Middle frontal gyrus (tissue), 1 donor: ENCODE measurements around the gene SRGAP1.

Experiments used
- DNase-seq: peaks from one replicate; pipeline ENCODE4 v3.0.0-alpha.2; 2015; ENCODE audit warnings: low spot score; ENCODE audit errors: extremely low spot score

SRGAP1 gene

DNA sequence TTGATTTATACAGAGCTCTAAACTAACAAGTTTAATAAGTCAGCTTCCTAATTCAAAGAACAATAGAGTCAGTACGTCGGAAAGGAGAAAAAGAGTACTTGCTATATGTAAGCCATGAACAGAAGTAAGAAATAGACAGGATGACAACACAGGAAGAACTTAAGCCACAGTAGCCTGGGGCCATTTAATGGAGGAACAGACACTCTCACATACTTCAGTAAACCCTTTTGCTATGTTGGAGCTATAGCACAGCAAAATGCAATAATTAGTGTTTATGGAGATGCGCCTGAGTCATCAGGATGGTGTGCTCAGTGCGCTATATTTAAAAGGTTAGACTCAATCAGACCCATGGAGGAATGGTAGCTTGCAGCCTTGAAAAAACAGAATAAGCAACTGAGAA is 61.0 kb downstream of the SRGAP1 start:
- no peak for DNase-seq

DNA sequence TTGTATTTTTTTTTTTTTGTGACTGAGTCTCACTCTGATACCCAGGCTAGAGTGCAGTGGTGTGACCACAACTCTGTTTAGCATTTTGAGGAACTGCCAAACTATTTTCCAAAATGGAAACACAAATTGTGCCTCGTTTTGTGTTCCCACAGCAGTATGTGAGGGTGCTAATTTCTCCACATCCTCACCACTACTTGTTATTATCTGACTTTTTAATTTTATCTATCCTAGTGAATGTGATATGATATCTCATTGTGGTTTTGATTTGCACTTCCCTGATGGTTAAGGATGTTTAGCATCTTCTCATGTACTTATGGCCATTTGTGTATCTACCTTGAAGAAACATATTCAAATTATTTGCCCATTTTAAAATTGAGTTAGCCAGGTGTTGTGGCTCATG is 62.4 kb downstream of the SRGAP1 start:
- DNase-seq: no peak

DNA sequence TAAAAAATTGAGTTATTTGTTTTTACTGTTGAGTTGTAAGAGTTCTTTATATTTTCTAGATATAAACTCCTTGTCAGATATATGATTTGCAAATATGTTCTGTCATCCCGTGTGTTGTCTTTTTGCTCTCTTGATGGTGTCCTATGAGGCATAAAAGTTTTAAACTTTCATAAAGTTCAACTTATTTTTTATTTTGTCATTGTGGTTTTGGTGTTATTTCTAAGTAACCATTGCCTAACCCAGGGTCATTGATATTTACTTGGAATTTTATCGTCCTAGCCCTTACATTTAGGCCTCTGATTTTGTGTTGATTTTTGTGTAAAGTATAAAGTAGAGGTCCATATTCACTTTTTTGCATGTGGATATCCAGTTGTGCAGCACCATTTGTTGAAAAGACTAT is 63.1 kb downstream of the SRGAP1 start:
- DNase-seq: no peak

DNA sequence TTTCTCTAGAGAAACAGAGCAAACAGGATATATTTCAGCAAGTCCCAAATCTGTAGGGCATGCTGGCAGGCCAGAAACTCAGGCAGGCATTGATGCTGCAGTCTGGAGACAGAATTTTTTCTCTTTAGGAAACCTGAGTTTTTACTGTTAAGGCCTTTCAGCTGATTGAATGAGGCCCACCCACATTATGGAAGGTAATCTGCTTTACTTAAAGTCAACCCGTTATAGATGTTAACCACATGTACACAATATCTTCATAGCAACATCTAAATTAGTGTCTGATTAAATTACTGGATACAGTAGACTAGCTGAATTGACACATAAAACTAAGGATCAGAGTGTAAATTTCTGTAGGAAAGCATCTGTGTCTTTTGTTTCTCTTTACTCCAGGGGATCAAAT is 65.2 kb downstream of the SRGAP1 start:
- no peak for DNase-seq

DNA sequence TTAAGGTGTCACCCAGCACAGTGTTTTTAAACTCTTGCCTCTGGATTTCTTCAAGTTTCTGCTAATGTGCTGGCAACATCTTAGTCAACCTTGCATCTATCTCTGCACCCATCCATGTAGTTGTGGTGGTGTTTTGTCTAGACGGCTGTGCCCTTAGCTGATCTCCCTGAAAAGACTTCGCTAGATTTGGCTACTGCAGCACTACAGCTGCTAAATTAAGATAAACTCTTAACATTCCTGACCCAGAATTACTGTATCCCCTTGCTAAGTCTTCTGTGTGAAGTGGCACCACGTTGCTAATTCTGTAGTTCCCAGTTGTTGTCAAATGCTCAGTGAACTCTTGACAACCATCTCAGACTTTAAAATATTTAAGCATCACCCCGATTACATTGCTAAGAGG is 66.8 kb downstream of the SRGAP1 start:
- DNase-seq: no peak

DNA sequence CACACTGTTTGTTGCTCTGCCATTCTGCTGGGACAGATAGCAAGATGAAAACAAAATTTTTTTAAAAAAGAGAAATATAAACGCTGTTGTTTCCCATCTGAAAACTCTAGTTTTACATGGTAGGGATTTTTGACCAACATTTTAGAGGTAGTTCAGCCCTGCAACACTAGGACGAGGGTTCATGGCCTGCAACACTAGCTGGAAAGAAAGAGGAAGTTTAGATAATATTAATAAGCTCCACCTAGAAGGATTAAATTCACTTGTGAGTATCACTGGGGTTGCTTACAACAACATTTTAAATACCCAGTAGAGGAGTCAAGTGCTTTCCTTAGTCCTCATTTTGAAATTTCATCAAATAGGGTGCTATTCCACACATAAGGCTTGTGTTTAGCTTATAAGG is 68.2 kb downstream of the SRGAP1 start:
- DNase-seq: no peak

DNA sequence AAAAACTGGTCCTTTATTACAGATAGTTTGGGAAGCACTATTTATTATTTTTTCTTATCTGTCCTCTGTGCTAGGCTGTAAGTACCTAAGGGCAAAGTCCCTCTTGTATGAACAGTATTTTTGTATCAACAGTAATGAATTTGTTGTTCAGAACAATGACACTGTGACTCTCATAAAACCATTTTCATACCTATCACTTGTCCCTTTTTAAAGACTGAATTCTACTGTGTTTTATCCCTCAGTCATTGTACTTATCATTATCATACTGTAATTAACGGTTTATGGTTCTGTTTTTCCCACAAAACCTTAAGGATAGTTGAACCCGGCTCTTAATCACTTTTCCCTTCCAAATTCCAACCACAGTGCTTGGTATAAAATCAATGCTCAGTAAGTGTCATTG is 69.4 kb downstream of the SRGAP1 start:
- DNase-seq: no peak

DNA sequence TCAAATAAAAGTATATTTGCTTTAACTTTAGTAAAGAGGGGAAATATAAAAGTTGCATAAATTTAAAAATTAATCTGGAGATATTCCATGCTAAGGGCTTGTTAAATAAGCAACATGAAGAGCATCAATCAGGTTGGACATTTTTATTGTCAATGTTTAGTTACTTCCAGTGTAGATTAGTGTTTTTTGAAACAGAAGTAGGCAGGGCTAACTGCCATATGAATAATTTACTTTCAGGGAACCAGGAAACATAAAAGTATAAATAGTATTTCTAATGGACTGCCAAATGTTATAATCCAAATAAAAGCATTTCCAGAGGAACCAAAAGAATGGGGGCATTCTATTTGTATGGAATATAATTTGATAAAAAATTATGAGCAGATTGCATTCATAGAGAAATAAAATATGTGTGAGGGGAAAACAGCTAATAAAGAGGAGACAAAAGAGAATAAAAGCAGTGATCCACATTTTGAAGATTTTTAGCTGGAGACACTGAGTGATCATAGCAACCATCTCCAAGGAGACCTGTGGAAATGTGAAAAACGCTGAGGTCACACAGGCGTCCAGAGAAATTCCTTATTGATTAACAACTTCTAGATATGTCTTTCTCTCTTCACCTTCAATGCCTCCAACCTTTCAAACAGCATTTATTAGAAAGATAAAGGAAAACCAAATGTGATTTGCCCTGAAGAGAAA is 70.8 kb downstream of the SRGAP1 start:
- no peak for DNase-seq

DNA sequence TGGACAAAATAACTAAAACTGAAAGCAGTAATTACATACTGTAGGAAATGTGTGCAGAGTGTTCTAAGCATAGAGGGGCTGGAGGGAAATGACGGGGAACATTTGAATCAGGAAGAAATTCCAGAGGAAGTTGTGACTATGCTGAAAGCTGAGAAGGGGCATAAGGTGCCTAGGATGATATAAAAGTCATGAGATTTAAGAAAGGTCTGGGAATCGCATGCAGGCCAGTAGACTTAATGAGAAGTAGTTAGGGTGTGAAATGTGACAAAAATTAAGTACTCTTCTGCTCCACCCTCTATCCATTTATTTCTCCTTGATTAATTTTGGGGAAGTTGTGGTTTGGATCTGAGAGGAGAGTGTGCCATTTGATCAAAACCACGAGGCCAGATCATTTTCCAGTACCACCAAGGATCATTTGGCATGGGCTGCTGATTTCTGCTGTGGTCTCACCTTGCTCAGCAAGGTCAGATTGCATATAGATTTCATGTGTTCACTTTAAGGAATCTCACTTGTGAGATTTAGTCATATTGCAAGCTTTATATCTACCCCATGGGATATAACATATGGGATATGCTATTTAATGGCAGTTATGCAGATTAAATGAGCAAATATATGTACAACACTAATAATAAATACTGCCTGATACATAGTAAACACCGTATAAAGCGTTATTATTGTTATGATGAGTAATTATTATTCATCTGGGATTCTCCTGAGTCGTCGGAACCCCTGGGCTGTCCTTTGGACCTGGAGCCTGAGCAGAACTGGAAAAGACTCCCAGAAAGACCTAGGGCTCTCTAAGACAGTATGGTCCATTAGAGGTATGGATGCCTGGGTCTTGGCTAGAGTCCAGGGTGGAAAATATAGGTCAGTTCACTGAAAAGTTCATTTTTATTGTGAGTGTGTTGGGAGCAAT is 72.3 kb downstream of the SRGAP1 start:
- DNase-seq: no peak

DNA sequence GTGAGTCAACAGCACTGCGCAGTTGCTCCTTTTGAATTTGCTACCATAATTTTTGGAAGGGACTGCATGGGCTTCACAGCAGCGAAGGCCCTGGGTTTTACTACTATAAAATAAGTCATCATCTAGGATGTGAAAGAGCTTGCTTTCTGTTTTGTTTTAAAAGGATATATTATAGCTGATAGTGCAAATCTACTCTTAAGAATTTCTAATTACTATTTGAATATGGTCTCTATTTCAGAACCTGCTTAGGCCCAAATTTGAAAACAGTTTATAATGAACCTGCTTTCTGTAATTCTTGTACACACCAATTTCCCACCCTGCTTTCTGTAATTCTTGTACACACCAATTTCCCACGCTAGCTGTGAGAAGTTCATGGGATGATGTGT is 73.0 kb downstream of the SRGAP1 start:
- DNase-seq: no peak

DNA sequence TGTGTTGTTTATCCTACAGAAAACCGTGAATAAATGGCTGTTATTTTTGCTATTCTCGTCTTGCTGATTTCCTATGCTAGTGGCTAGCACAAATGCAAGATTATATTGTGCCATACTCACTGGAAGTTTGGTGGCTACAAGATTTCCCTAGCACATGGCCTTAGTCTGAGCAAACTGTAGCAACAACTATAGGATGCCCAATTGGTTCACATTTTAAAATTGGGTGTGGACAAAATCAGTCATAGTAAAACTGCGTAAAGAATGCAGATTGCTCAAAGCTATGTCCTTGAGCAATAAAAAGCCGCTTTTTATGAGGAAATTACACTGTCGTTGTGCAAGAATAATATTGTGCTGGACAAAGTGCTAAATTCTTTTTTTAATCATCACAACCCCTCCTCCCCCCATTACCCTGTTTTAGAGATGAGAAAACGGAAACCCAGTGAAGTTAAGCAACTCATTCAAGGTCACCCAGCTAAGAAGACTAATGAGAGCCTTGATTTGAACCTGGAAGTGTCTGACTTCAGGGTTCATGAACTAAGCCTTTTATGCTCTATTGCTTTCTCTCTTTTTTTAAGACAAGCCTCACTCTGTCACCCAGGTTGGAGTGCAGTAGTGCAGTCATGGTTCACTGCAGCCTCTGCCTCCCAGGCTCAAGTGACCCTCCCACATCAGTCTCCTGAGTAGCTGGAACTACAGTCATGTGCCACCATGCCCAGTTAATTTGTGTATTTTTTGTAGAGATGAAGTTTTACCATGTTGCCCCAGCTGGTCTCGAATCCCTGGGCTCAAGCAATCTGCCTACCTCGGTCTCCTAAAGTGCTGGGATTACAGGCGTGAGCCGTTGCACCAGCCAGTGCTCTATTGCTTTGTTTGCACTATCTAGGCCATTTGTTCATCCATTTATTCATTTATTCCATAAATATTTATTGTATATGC is 73.6 kb downstream of the SRGAP1 start:
- no peak for DNase-seq

DNA sequence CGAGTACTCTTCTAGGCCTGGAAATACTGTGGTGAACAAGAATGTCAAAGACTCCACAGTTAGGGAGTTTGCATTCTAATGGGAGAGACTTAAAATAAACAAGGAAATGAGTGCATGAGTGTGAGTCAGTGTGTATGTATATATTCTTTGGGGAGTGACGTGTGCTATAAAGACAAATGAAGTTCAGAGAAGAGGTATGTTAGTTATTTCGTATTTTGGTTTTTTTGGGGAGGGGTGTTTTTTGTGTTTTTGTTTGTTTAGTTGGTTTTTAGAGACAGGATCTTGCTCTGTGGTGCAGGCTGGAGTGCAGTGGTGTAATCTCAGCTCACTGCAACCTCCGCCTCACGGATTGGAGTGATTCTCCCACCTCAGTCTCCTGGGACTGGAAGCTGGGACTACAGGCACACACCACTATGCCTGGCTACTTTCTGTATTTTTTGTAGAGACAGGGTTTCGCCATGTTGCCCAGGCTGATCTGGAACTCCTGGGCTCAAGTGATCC is 74.3 kb downstream of the SRGAP1 start:
- DNase-seq: no peak

DNA sequence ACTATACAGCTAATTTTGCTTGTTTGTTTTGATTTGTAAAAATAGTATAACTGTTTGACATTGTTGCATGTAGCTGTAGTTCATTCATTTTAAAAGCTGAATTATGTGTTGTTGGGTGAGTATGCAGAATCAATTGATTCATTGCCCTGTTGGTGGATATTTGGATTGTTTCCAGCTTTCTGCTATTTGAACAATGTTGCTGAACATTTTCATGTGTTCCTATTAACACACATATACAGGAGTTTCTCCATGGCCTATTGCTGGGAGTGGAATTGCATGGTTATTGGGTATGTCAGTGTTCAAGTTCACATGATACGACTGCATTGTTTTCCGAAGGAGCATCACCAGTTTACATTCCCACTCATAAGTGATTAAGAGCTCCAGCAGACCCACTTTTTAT is 75.3 kb downstream of the SRGAP1 start:
- no peak for DNase-seq

DNA sequence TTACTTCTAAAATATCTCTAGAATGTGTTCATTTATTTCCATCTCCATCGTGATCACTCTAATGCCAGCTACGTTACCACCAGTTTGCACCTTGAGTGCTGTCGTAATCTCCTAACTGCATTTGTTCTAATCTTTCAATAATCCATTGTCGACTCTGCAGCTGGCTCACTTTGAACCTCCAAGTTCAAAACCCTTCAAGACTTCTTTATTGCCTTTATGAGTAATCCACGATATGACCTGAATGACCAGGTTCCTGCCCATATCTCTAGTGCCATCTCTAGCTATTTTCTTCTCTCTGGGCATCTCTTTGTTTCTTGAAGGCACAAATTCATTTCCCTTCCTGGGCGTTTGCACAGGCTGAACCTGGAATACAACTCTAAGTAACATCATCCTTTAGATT is 76.7 kb downstream of the SRGAP1 start:
- no peak for DNase-seq

DNA sequence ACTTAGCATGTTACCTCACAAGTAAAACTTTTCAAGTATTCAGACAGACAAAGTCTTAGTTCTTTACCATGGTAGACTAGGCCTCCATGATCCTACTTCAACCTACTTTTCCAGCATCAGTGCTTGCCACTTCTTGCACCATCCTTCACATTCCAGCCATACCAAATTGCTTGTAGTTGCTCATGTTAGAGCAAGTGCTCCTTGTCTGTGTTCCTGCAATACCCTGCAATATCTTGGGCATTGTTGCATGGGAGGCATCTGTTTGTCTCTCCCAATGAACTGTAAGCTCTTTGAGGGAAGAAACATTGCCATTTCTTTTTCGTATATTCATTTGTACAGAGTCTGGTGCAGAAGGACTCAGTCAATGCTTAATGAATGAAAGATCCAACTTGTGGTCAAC is 78.0 kb downstream of the SRGAP1 start:
- no peak for DNase-seq

DNA sequence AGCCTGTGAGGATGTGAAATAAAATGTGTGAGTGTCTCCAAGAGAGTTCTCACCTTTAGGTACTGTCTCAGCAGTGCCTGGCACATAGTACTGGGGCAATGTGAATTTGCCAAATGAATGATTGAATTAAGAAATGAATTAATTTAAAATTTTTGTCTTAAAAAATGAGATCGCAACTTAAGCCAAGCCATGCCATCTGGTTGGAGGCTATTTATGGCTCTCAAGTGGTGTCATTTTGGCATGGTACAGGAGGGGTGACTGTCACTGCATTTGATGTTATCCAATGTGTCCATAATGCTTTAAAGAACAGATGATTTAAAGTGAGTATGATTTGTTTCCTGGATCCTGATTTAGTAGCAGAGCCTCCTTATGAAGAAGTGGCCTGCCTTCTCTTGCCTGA is 80.3 kb downstream of the SRGAP1 start:
- DNase-seq: no peak

DNA sequence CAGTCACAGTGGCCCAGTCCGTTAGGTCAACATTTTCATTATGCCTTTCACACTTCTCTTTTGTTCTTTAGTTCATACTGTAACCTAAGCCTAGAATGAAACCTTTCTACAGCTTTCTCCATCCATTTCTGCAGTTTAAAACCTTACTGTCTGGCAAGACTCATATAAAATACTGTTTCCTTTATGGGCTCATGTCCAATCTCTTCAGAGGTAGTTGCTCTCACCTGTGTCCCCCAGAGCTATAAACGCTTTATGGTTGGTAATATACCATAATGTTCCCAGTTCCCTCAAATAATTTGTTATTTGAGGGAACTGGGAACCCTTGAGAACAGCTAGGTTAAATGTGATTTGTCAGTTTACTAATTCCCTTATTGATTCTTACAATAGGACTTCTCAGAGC is 83.0 kb downstream of the SRGAP1 start:
- DNase-seq: no peak

DNA sequence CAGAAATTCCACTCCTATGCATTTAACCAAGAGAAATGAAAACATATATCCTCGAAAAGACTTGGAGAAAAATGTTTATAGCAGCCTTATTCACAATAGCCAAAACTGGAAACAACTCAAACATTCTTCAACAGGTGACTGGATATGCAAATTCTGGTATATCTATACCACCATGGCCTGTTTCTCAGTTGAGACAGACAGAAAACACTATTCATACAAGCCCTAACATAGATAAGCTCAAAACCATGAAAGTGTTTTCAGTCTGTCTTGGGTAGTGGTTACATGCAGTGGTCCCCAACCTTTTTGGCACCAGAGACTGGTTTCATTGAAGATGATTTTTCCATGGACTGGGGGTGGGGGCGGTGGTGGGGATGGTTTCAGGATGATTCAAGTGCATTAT is 83.8 kb downstream of the SRGAP1 start:
- DNase-seq: no peak

DNA sequence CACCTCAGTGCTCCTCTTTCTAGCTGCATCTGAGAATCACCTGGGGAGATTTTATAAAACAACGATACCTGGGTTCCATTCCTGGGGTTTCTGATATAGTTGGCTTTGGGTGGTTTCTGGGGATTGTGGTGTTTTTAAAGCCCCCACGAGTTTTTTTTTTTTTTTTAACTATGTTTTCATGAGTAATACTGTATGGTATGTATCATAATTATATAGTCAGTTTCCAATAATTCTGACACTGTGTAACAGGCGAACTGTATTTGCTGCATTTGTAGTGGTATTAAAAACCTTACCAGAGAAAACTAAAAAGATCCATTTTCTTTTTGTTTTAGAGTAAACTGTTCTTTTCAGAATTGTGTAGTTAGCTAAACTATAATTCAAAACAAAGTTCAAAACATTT is 84.9 kb downstream of the SRGAP1 start:
- no peak for DNase-seq

DNA sequence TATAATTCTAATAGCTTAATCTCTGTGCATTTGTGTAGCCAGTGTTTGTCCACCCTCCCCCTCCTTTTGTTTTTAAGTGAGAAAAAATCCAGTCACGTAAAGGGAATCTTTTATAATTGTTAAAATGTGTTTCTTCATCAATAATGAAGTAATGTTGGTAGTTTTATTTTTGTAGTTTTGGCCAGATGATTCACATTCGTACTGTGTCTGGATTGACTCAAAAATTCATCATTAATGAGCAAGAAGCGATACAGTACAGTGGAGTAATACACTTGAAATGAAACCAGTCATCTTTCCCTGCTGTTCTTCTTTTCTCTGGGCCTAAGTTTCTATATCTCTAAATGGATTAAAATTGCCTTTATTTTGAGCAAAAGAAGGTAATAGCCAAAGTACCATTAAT is 86.5 kb downstream of the SRGAP1 start:
- no peak for DNase-seq

DNA sequence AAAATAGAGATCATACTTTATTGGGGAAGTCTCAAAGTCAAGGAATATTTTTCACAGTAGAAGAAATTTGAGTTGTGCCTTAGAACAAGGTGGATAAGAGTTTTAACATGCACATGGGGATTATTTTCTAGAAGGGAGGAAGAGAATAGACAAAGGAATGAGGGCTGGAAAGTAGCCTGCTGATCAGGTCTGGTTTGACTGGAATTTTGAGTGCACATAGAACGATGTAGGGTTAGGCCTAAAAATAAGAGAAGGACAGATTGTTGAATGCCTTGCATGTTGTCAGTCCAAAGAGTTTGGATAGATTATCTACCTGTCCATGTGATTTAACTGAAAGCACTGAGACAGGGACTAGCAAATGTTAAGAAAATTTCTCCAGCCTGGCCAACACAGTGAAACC is 87.2 kb downstream of the SRGAP1 start:
- no peak for DNase-seq

DNA sequence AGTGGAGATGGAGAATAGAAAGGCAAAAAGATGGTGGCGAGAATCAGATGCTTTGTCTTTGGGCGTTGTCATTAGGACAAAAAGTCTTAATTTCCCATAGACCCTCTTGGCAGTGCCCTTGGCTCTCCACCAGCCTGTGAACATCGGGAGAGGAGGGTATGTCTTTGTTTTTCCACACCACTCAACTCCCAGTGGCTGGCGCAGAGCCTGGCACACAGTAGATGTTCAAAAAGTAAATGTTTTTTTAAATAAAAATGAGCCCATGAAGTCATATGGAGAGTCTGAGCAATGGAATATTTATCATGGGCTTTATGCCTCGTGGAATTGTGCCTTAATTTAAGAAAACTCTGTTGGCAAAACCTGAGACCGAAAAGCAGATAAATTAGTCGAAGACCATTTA is 90.4 kb downstream of the SRGAP1 start:
- no peak for DNase-seq
